H9 (cell line): ENCODE measurements around the gene DHRS7B. TPM values are rescaled to one million over a fixed set of nuclear protein-coding genes. Genes with fewer than 3 reads are reported as not detected.

Experiments used
- DNase-seq: peaks from one replicate; pipeline ENCODE4 v3.0.0-alpha.2; 2017
- H2AFZ ChIP-seq: one replicate; pipeline ENCODE4 v1.6.1; 2013; ENCODE audit warnings: mild to moderate bottlenecking, low read length, control low read depth, moderate library complexity
- H2AK5ac ChIP-seq: 2 replicates; pipeline ENCODE4 v1.6.1; 2013; ENCODE audit warnings: low read length, control low read depth, mixed read lengths; ENCODE audit not compliant: insufficient read length
- H2BK120ac ChIP-seq: one replicate; pipeline ENCODE4 v1.6.1; 2013; ENCODE audit warnings: low read depth, mild to moderate bottlenecking, low read length, control low read depth, inconsistent platforms; ENCODE audit not compliant: poor library complexity, severe bottlenecking
- H2BK12ac ChIP-seq: 2 replicates; pipeline ENCODE4 v1.6.1; 2013; ENCODE audit warnings: low read length, control low read depth, mixed read lengths, low read depth; ENCODE audit not compliant: insufficient read length
- H2BK15ac ChIP-seq: 2 replicates; pipeline ENCODE4 v1.6.1; 2013; ENCODE audit warnings: low read depth, low read length, control low read depth
- H2BK20ac ChIP-seq: one replicate; pipeline ENCODE4 v1.6.1; 2013; ENCODE audit warnings: low read depth, mild to moderate bottlenecking, low read length, control low read depth, inconsistent platforms; ENCODE audit not compliant: poor library complexity, severe bottlenecking
- H2BK5ac ChIP-seq: 2 replicates; pipeline ENCODE4 v1.6.1; 2013; ENCODE audit warnings: low read length, control low read depth, mixed read lengths; ENCODE audit not compliant: insufficient read length
- H3K14ac ChIP-seq: 2 replicates; pipeline ENCODE4 v1.6.1; 2013; ENCODE audit warnings: low read length, control low read depth; ENCODE audit not compliant: insufficient read depth
- H3K18ac ChIP-seq: 2 replicates; pipeline ENCODE4 v1.6.1; 2013; ENCODE audit warnings: low read depth, mild to moderate bottlenecking, mixed read lengths, low read length, control low read depth; ENCODE audit not compliant: insufficient read length
- H3K23ac ChIP-seq: 2 replicates; pipeline ENCODE4 v1.6.1; 2013; ENCODE audit warnings: low read length, control low read depth, mixed read lengths, low read depth; ENCODE audit not compliant: insufficient read length
- H3K23me2 ChIP-seq: 2 replicates; pipeline ENCODE4 v1.6.1; 2013; ENCODE audit warnings: low read depth, mild to moderate bottlenecking, mixed read lengths, low read length, control low read depth; ENCODE audit not compliant: insufficient read length, poor library complexity, severe bottlenecking
- H3K27ac ChIP-seq: 2 replicates; pipeline ENCODE4 v1.5.1; 2013; ENCODE audit warnings: low read length, control low read depth, mixed read lengths, low read depth; ENCODE audit not compliant: insufficient read length
- H3K27me3 ChIP-seq: 2 replicates; pipeline ENCODE4 v1.6.1; 2013; ENCODE audit warnings: low read length, control low read depth, inconsistent platforms; ENCODE audit not compliant: insufficient read depth
- H3K4ac ChIP-seq: 2 replicates; pipeline ENCODE4 v1.6.1; 2013; ENCODE audit warnings: low read depth, mild to moderate bottlenecking, control low read depth, inconsistent platforms, low read length, moderate library complexity
- H3K4me1 ChIP-seq: 2 replicates; pipeline ENCODE4 v1.6.1; 2013; ENCODE audit warnings: low read length, control low read depth, inconsistent platforms; ENCODE audit not compliant: insufficient read depth
- H3K4me2 ChIP-seq: 2 replicates; pipeline ENCODE4 v1.6.1; 2013; ENCODE audit warnings: low read length, control low read depth, mixed read lengths; ENCODE audit not compliant: insufficient read length, insufficient read depth
- H3K56ac ChIP-seq: 2 replicates; pipeline ENCODE4 v1.6.1; 2013; ENCODE audit warnings: low read depth, mild to moderate bottlenecking, mixed read lengths, low read length, control low read depth; ENCODE audit not compliant: insufficient read length
- H3K79me1 ChIP-seq: 2 replicates; pipeline ENCODE4 v1.6.1; 2013; ENCODE audit warnings: low read depth, mild to moderate bottlenecking, moderate library complexity, low read length, control low read depth, inconsistent platforms; ENCODE audit not compliant: insufficient read depth, poor library complexity, severe bottlenecking
- H3K79me2 ChIP-seq: 2 replicates; pipeline ENCODE4 v1.6.1; 2013; ENCODE audit warnings: low read length, control low read depth, inconsistent platforms; ENCODE audit not compliant: insufficient read depth
- H3K9ac ChIP-seq: 2 replicates; pipeline ENCODE4 v1.6.1; 2013; ENCODE audit warnings: low read length, control low read depth, mixed read lengths; ENCODE audit not compliant: insufficient read length; ENCODE audit errors: extremely low read depth
- H3K9me3 ChIP-seq: one replicate; pipeline ENCODE4 v1.6.1; 2013; ENCODE audit warnings: low read depth, low read length, inconsistent platforms; ENCODE audit not compliant: control insufficient read depth
- H3T11ph ChIP-seq: one replicate; pipeline ENCODE4 v1.6.1; 2013; ENCODE audit warnings: mild to moderate bottlenecking, low read length, control low read depth, inconsistent platforms
- H4K20me1 ChIP-seq: one replicate; pipeline ENCODE4 v1.6.1; 2013; ENCODE audit not compliant: control insufficient read depth, insufficient read length, insufficient read depth
- H4K5ac ChIP-seq: 2 replicates; pipeline ENCODE4 v1.6.1; 2013; ENCODE audit warnings: low read depth, mild to moderate bottlenecking, mixed read lengths, low read length, control low read depth; ENCODE audit not compliant: insufficient read length
- H4K8ac ChIP-seq: replicated peaks from 2 replicates; pipeline ENCODE4 v1.6.1; 2013; ENCODE audit warnings: low read length, control low read depth, mixed read lengths, low read depth; ENCODE audit not compliant: insufficient read length
- H4K91ac ChIP-seq: 2 replicates; pipeline ENCODE4 v1.6.1; 2013; ENCODE audit warnings: low read depth, mild to moderate bottlenecking, moderate library complexity, mixed read lengths, low read length, control low read depth; ENCODE audit not compliant: insufficient read length
- H3K27ac Mint-ChIP-seq, 3 experiments: 2 replicates in 2 of 3; 3 replicates in 1 of 3; pipeline ENCODE4 v1.8.0; 2020 to 2021; ENCODE audit warnings: mixed read lengths in 3 of 3, mild to moderate bottlenecking in 1 of 3, moderate library complexity in 1 of 3
- H3K27me3 Mint-ChIP-seq: 2 replicates; pipeline ENCODE4 v1.8.0; 2021; ENCODE audit warnings: low read depth, mild to moderate bottlenecking, moderate library complexity, mixed read lengths
- H3K36me3 Mint-ChIP-seq, 3 experiments: 2 replicates in 2 of 3; 3 replicates in 1 of 3; pipeline ENCODE4 v1.8.0; 2020 to 2021; ENCODE audit warnings: low read depth in 3 of 3, mixed read lengths in 3 of 3; ENCODE audit not compliant: insufficient read depth in 1 of 3
- H3K4me1 Mint-ChIP-seq, 2 experiments: 2 replicates each; pipeline ENCODE4 v1.8.0; 2020; ENCODE audit warnings: mixed read lengths in 2 of 2
- H3K4me3 Mint-ChIP-seq, 2 experiments: 2 replicates in 1 of 2; 3 replicates in 1 of 2; pipeline ENCODE4 v1.8.0; 2020 to 2021; ENCODE audit warnings: mild to moderate bottlenecking in 2 of 2, mixed read lengths in 2 of 2, moderate library complexity in 1 of 2
- H3K9me3 Mint-ChIP-seq, 2 experiments: 2 replicates in 1 of 2; 3 replicates in 1 of 2; pipeline ENCODE4 v1.8.0; 2020; ENCODE audit warnings: mild to moderate bottlenecking in 2 of 2, mixed read lengths in 2 of 2, moderate library complexity in 1 of 2
- WGBS: extraction: QIAGEN DNeasy Blood & Tissue Kit; methylation state at CpG from one replicate; pipeline ENCODE4 v1.1.7; 2013; ENCODE audit warnings: missing lambda C conversion rate, low lambda C conversion rate, mixed read lengths; ENCODE audit not compliant: insufficient read length; ENCODE audit errors: extremely low coverage; 5-methylcytosine and 5-hydroxymethylcytosine counted together
- total RNA-seq: library from RNA; stranded (reverse); gene quantifications from 2 replicates; pipeline ENCODE4 v1.2.1, GENCODE V29; 2021
- TF ChIP-seq, protein P1 (sequence below): fragments of 200-600 bp; sonication (generic); conservative IDR thresholded peaks from 3 replicates; pipeline ENCODE4 v1.8.0; 2021; ENCODE audit warnings: antibody characterized with exemption, mild to moderate bottlenecking

The DHRS7B gene
- total RNA-seq, 1 experiment from 2014 or later, result 20.3 TPM

DNA sequence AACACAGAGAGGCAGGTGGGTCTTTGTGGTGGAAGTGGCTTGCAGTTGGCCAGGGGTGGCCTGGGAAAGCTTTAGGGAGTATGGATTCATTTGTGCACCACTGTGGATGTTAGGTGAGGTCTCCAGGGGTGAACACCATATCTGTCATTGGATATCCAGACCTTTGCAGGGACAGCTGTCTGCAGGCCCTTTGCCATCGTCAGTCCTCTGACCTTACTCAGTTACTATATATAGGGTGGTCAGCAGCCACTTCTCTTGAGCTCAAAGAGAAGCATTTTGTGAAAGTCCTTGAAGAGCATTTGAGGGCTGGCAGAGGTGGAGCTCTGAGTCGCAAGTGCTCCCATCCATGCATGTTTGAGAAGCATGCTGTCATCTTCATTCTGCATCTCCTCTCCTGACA, 46.8 kb downstream of the DHRS7B start:
- Histone ChIP-seq H2AK5ac (no peak overlapping the region), H3K4me2 (no peak overlapping the region), H3K27ac (no peak overlapping the region), H3K4me1 (no peaks in the 10 kb centered on the region), H3K23me2 (no peaks in the 10 kb centered on the region), H2BK20ac (no peak overlapping the region), H3K56ac (no peak overlapping the region), H4K8ac (no peak overlapping the region), H4K5ac (no peak overlapping the region), H3K9ac (no peak overlapping the region), H3K9me3 (no peaks in the 10 kb centered on the region), H4K91ac (no peak overlapping the region), H2BK120ac (no peak overlapping the region), H3K79me1 (no peaks in the 10 kb centered on the region), H3K27me3 (no peaks in the 10 kb centered on the region), H3K23ac (no peak overlapping the region), H3K18ac (no peak overlapping the region), H3K4ac (no peak overlapping the region), H3K14ac (no peak overlapping the region), H4K20me1 (no peaks in the 10 kb centered on the region), H3K79me2 (no peaks in the 10 kb centered on the region), H2BK5ac (no peak overlapping the region), H2BK12ac (no peak overlapping the region), H3T11ph (no peak overlapping the region), H2BK15ac (no peak overlapping the region), H2AFZ (no peak overlapping the region)
- Mint-ChIP-seq H3K27ac (peak overlapping the region in 2 of 3 experiments; percentile 57 to 69; a peak in 2 of 7 replicates), H3K36me3 (peaks cover 0 to 23% (median 12%) of the 10 kb centered on the region in 3 experiments; a peak in 6 of 7 replicates), H3K27me3 (no peaks in the 10 kb centered on the region), H3K4me1 (no peaks in the 10 kb centered on the region), H3K9me3 (no peaks in the 10 kb centered on the region), H3K4me3 (no peak overlapping the region)
- no CpG with 5 or more reads among the region's 2 CpGs for WGBS
- no peak for DNase-seq
- TF ChIP-seq, protein P1, sequence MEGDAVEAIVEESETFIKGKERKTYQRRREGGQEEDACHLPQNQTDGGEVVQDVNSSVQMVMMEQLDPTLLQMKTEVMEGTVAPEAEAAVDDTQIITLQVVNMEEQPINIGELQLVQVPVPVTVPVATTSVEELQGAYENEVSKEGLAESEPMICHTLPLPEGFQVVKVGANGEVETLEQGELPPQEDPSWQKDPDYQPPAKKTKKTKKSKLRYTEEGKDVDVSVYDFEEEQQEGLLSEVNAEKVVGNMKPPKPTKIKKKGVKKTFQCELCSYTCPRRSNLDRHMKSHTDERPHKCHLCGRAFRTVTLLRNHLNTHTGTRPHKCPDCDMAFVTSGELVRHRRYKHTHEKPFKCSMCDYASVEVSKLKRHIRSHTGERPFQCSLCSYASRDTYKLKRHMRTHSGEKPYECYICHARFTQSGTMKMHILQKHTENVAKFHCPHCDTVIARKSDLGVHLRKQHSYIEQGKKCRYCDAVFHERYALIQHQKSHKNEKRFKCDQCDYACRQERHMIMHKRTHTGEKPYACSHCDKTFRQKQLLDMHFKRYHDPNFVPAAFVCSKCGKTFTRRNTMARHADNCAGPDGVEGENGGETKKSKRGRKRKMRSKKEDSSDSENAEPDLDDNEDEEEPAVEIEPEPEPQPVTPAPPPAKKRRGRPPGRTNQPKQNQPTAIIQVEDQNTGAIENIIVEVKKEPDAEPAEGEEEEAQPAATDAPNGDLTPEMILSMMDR, result no peak
